Myocyte (in vitro differentiated cells): ENCODE measurements around the gene SHBG. TPM values are rescaled to one million over a fixed set of nuclear protein-coding genes. Genes with fewer than 3 reads are reported as not detected.

Experiments
- total RNA-seq: library from RNA; depleted of rRNA; stranded (reverse); fragments of >200 nt; gene quantifications from 2 replicates; pipeline ENCODE4 v1.2.3, GENCODE V29; 2014

SHBG gene
- total RNA-seq, 1 donor from 2014 or later, result 0.43 TPM

Other genes with a start within 250 kb of the SHBG start
- gene TNK1, start 249.0 kb upstream of the SHBG start, total RNA-seq, result not detected in 2 replicates
- gene PLSCR3, start 235.6 kb upstream of the SHBG start, total RNA-seq, result 15.1 and 22.3 TPM in 2 replicates
- 69.6 and 76.5 TPM in 2 replicates for gene TMEM256, start 226.0 kb upstream of the SHBG start, total RNA-seq
- 5.7 and 7.2 TPM in 2 replicates for gene NLGN2, start 222.3 kb upstream of the SHBG start, total RNA-seq
- not detected in 2 replicates for gene SPEM1, start 209.8 kb upstream of the SHBG start, total RNA-seq
- not detected in 2 replicates for gene SPEM2, start 204.5 kb upstream of the SHBG start, total RNA-seq
- gene SPEM3, start 201.3 kb upstream of the SHBG start, total RNA-seq, result not detected in 2 replicates
- 0.13 and 0.21 TPM in 2 replicates for gene TMEM102, start 194.7 kb upstream of the SHBG start, total RNA-seq
- gene FGF11, start 190.6 kb upstream of the SHBG start, total RNA-seq, result 41.7 and 89.9 TPM in 2 replicates
- 213 and 222 TPM in 2 replicates for gene CHRNB1, start 185.1 kb upstream of the SHBG start, total RNA-seq
- 32.8 and 38.0 TPM in 2 replicates for gene ZBTB4, start 150.5 kb upstream of the SHBG start, total RNA-seq
- gene SLC35G6, start 148.7 kb upstream of the SHBG start, total RNA-seq, result not detected in 2 replicates
- gene POLR2A, start 145.8 kb upstream of the SHBG start, total RNA-seq, result 41.2 and 47.1 TPM in 2 replicates
- 7.4 and 8.6 TPM in 2 replicates for gene TNFSF12, start 81.1 kb upstream of the SHBG start, total RNA-seq
- gene TNFSF13, start 71.4 kb upstream of the SHBG start, total RNA-seq, result 0.11 TPM in 1 of 2 replicates, not detected in the other
- 93.6 and 114 TPM in 2 replicates for gene SENP3, start 68.2 kb upstream of the SHBG start, total RNA-seq
- gene CD68, start 50.5 kb upstream of the SHBG start, total RNA-seq, result 7.6 and 9.1 TPM in 2 replicates
- 185 and 199 TPM in 2 replicates for gene MPDU1, start 46.3 kb upstream of the SHBG start, total RNA-seq
- 4.0 and 10.9 TPM in 2 replicates for gene SOX15, start 40.0 kb upstream of the SHBG start, total RNA-seq
- 85.2 and 85.6 TPM in 2 replicates for gene FXR2, start 15.2 kb upstream of the SHBG start, total RNA-seq
- gene SAT2, start 2.3 kb upstream of the SHBG start, total RNA-seq, result 69.2 and 73.1 TPM in 2 replicates
- not detected in 2 replicates for gene ATP1B2, start 20.8 kb downstream of the SHBG start, total RNA-seq
- gene TP53, start 57.4 kb downstream of the SHBG start, total RNA-seq, result 22.0 and 27.6 TPM in 2 replicates
- gene WRAP53, start 58.3 kb downstream of the SHBG start, total RNA-seq, result 4.4 and 4.5 TPM in 2 replicates
- 0.78 and 1.5 TPM in 2 replicates for gene EFNB3, start 75.1 kb downstream of the SHBG start, total RNA-seq
- 0.11 TPM in 1 of 2 replicates, not detected in the other for gene DNAH2, start 87.6 kb downstream of the SHBG start, total RNA-seq
- gene KDM6B, start 204.1 kb downstream of the SHBG start, total RNA-seq, result 3.9 and 4.5 TPM in 2 replicates
- gene TMEM88, start 224.9 kb downstream of the SHBG start, total RNA-seq, result 0.72 and 1.8 TPM in 2 replicates
- gene NAA38, start 227.4 kb downstream of the SHBG start, total RNA-seq, result 37.7 and 54.8 TPM in 2 replicates
- 4.0 and 4.3 TPM in 2 replicates for gene CYB5D1, start 227.9 kb downstream of the SHBG start, total RNA-seq